COLO668 (cell line): ENCODE results near the gene ERP44.

ENCODE experiments used
- DNase-seq: peaks from one replicate; lab custom pipeline; 2025; ENCODE audit not compliant: unreplicated experiment; lab: John Stamatoyannopoulos, UW

ERP44 gene

GRCh38 chr9:99954819-99955218, 144.0 kb downstream of the ERP44 start:
- DNase-seq, result no peak

GRCh38 chr9:99953861-99954507, 144.8 kb downstream of the ERP44 start:
- no peak for DNase-seq

- DNase-seq, result no peak
Observed at GRCh38 chr9:99948896-99949295, 149.9 kb downstream of the ERP44 start.

GRCh38 chr9:99948482-99948881, 150.3 kb downstream of the ERP44 start:
- no peak for DNase-seq

GRCh38 chr9:99947395-99947794, 151.4 kb downstream of the ERP44 start:
- no peak for DNase-seq

- no peak for DNase-seq
Observed at GRCh38 chr9:99936947-99937587, 161.7 kb downstream of the ERP44 start.

GRCh38 chr9:99931155-99931840, 167.5 kb downstream of the ERP44 start:
- no peak for DNase-seq

GRCh38 chr9:99929652-99930051, 169.1 kb downstream of the ERP44 start:
- DNase-seq, result no peak
